Ovary (tissue), 3 donors: Measurements from ENCODE around the gene CD8B2.
"Not testable (repeated sequence)": the region's sequence is repeated elsewhere in the genome, so short reads cannot be mapped to it uniquely, and the experiment has no call there.

Experiments used
- EP300 ChIP-seq: sonication (generic); formaldehyde crosslinking; IDR thresholded peaks from one replicate; pipeline ENCODE4 v1.6.1; 2017; ENCODE audit warnings: antibody characterized with exemption
- TF ChIP-seq, protein P1 (sequence below), 3 donors: fragments of 450-650 bp in 2 of 3; fragments of 200-600 bp in 1 of 3; IDR thresholded peaks; one replicate each; pipeline versions ENCODE4 v1.5.1 to v1.8.0; 2016 to 2022; ENCODE audit warnings: antibody characterized with exemption in 3 of 3, mild to moderate bottlenecking in 1 of 3
- donor health status: DM: no; HTN: no; CAD: no.

DNA sequence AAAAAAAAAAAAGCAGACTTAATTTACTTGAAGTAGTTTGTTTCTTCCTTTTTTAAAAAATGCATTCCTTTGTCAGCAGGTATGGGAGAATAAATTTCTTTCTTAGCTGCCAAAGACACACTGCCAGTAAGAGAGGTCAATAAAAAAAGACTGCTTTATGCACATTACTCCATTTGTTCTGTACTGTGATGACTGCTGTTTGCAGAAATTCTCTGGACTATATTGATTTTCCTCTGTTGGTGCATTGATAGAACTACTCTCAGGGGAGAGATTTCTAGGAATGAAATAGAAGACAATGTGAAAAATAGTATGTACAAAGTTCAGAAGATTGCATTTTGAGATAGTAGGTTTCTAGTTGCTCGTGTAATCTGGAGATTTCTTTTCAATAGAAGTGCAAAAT is 7.6 kb upstream of the CD8B2 start:
- TF ChIP-seq, protein P1, sequence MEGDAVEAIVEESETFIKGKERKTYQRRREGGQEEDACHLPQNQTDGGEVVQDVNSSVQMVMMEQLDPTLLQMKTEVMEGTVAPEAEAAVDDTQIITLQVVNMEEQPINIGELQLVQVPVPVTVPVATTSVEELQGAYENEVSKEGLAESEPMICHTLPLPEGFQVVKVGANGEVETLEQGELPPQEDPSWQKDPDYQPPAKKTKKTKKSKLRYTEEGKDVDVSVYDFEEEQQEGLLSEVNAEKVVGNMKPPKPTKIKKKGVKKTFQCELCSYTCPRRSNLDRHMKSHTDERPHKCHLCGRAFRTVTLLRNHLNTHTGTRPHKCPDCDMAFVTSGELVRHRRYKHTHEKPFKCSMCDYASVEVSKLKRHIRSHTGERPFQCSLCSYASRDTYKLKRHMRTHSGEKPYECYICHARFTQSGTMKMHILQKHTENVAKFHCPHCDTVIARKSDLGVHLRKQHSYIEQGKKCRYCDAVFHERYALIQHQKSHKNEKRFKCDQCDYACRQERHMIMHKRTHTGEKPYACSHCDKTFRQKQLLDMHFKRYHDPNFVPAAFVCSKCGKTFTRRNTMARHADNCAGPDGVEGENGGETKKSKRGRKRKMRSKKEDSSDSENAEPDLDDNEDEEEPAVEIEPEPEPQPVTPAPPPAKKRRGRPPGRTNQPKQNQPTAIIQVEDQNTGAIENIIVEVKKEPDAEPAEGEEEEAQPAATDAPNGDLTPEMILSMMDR (IDR thresholded peaks at IDR 0.05) = not testable (repeated sequence)
- not testable (repeated sequence) for TF ChIP-seq EP300
